IMR-90 (cell line): ENCODE data around the gene MT1A. TPM values are rescaled to one million over a fixed set of nuclear protein-coding genes. Genes with fewer than 3 reads are reported as not detected.

Experiments used
- ATAC-seq: fragments of 200-7000 bp; cut with Tn5 transposase; 2 replicates; pipeline ENCODE4 v1.9.1; 2020; ENCODE audit warnings: low read depth, mild to moderate bottlenecking, moderate library complexity
- BruUV-seq: library from RNA; stranded (reverse); fragments of 400-500 nt; replicated peaks from 2 replicates; lab custom pipeline; 2021; lab: Mats Ljungman, UMichigan
- CTCF ChIA-PET: fragments of 300-600 bp; formaldehyde crosslinking; extraction: SDS; loops from one replicate; lab custom pipeline; 2021; ENCODE audit warnings: antibody characterized with exemption; lab: Yijun Ruan, JAX
- POLR2A ChIA-PET: fragments of 300-600 bp; sonication (Branson Sonifier 250); formaldehyde crosslinking; loops from one replicate; lab custom pipeline; 2022; ENCODE audit warnings: antibody characterized with exemption; ENCODE audit not compliant: unreplicated experiment; lab: Charles Lee
- DNase-seq: peaks from one replicate; pipeline ENCODE4 v3.0.0; 2013
- H2AFZ ChIP-seq: replicated peaks from 2 replicates; pipeline ENCODE3; 2013; ENCODE audit warnings: low read length, mild to moderate bottlenecking; ENCODE audit not compliant: poor library complexity
- H2AK5ac ChIP-seq: 2 replicates; pipeline ENCODE4 v1.6.1; 2013; ENCODE audit warnings: low read depth, low read length, inconsistent platforms
- H2AK9ac ChIP-seq: replicated peaks from 2 replicates; pipeline ENCODE3; 2013; ENCODE audit warnings: mild to moderate bottlenecking, low read depth, low read length, moderate library complexity; ENCODE audit not compliant: poor library complexity
- H2BK120ac ChIP-seq: 2 replicates; pipeline ENCODE4 v1.6.1; 2013; ENCODE audit warnings: low read depth, low read length, inconsistent platforms
- H2BK15ac ChIP-seq: 3 replicates; pipeline ENCODE4 v1.6.1; 2013; ENCODE audit warnings: low read depth, low read length, inconsistent platforms
- H2BK20ac ChIP-seq: 2 replicates; pipeline ENCODE4 v1.6.1; 2013; ENCODE audit warnings: low read depth, mild to moderate bottlenecking, inconsistent platforms, low read length, moderate library complexity
- H2BK5ac ChIP-seq: 2 replicates; pipeline ENCODE4 v1.6.1; 2013; ENCODE audit warnings: mild to moderate bottlenecking, low read depth, low read length, inconsistent platforms; ENCODE audit not compliant: poor library complexity, severe bottlenecking
- H3K14ac ChIP-seq: replicated peaks from 2 replicates; pipeline ENCODE4 v1.6.1; 2013; ENCODE audit warnings: low read depth, low read length, inconsistent platforms
- H3K18ac ChIP-seq: 2 replicates; pipeline ENCODE4 v1.6.1; 2013; ENCODE audit warnings: low read depth, low read length, control low read depth
- H3K23ac ChIP-seq: 2 replicates; pipeline ENCODE4 v1.6.1; 2013; ENCODE audit warnings: low read depth, low read length, inconsistent platforms
- H3K27ac ChIP-seq: 2 replicates; pipeline ENCODE4 v1.5.1; 2013; ENCODE audit warnings: mild to moderate bottlenecking, control low read depth, low read length; ENCODE audit not compliant: insufficient read depth
- H3K27me3 ChIP-seq: 2 replicates; pipeline ENCODE4 v1.6.1; 2013; ENCODE audit warnings: low read length; ENCODE audit not compliant: control insufficient read depth, insufficient read depth
- H3K36me3 ChIP-seq: 2 replicates; pipeline ENCODE4 v1.6.1; 2013; ENCODE audit warnings: low read length, mixed read lengths; ENCODE audit not compliant: control insufficient read depth, insufficient read depth
- H3K4ac ChIP-seq: 2 replicates; pipeline ENCODE4 v1.6.1; 2013; ENCODE audit warnings: low read depth, low read length, inconsistent platforms
- H3K4me1 ChIP-seq: 2 replicates; pipeline ENCODE4 v1.6.1; 2013; ENCODE audit warnings: low read length, mixed read lengths; ENCODE audit not compliant: control insufficient read depth, insufficient read depth
- H3K4me2 ChIP-seq: 2 replicates; pipeline ENCODE4 v1.6.1; 2013; ENCODE audit warnings: low read depth, mild to moderate bottlenecking, control low read depth, low read length, moderate library complexity
- H3K4me3 ChIP-seq: 2 replicates; pipeline ENCODE4 v1.5.1; 2013; ENCODE audit warnings: low read depth, mild to moderate bottlenecking, control low read depth, low read length, moderate library complexity; ENCODE audit not compliant: insufficient read depth
- H3K56ac ChIP-seq: 2 replicates; pipeline ENCODE4 v1.6.1; 2013; ENCODE audit warnings: low read length, inconsistent platforms; ENCODE audit not compliant: insufficient read depth; ENCODE audit errors: extremely low read depth
- H3K79me1 ChIP-seq, 2 experiments: 2 replicates each; pipeline ENCODE4 v1.6.1; 2013; ENCODE audit warnings: low read length in 2 of 2, inconsistent platforms in 1 of 2, low read depth in 1 of 2
- H3K9ac ChIP-seq: 2 replicates; pipeline ENCODE4 v1.6.1; 2013; ENCODE audit warnings: low read depth, low read length, control low read depth
- H3K9me1 ChIP-seq: 2 replicates; pipeline ENCODE4 v1.6.1; 2013; ENCODE audit warnings: low read length, inconsistent platforms; ENCODE audit not compliant: insufficient read depth
- H3K9me3 ChIP-seq: 2 replicates; pipeline ENCODE4 v1.6.1; 2013; ENCODE audit warnings: low read length; ENCODE audit not compliant: control insufficient read depth, insufficient read depth
- H4K20me1 ChIP-seq: 2 replicates; pipeline ENCODE4 v1.6.1; 2013; ENCODE audit warnings: low read length, inconsistent platforms; ENCODE audit not compliant: insufficient read depth
- H4K5ac ChIP-seq: 2 replicates; pipeline ENCODE4 v1.6.1; 2013; ENCODE audit warnings: mild to moderate bottlenecking, low read depth, low read length, control low read depth
- H4K8ac ChIP-seq, 2 experiments: 2 replicates each; pipeline ENCODE4 v1.6.1; 2013; ENCODE audit warnings: low read depth in 2 of 2, low read length in 2 of 2, control low read depth in 1 of 2, inconsistent platforms in 1 of 2
- H4K91ac ChIP-seq: 2 replicates; pipeline ENCODE4 v1.6.1; 2013; ENCODE audit warnings: low read depth, low read length, inconsistent platforms; ENCODE audit not compliant: insufficient read depth
- MXI1 ChIP-seq: IDR thresholded peaks from 2 replicates; pipeline ENCODE4 v1.6.1; 2012; ENCODE audit warnings: low read depth, mild to moderate bottlenecking, low read length, moderate library complexity, borderline replicate concordance
- POLR2A ChIP-seq: IDR thresholded peaks from 2 replicates; pipeline ENCODE4 v1.6.1; 2012; ENCODE audit warnings: mild to moderate bottlenecking, low read depth, low read length
- WGBS, 2 experiments: methylation state at CpG; one replicate each; pipeline versions ENCODE4 v1.1.5 to v1.1.7; 2013; ENCODE audit warnings: missing lambda C conversion rate in 2 of 2; ENCODE audit not compliant: insufficient read length in 1 of 2; ENCODE audit errors: extremely low coverage in 2 of 2; 5-methylcytosine and 5-hydroxymethylcytosine counted together
- dilution Hi-C: fragments of 300-500 bp; cut with HindIII; formaldehyde crosslinking; loops from one replicate; pipeline ENCODE4 v1.14.3; 2018; ENCODE audit warnings: low sequenced_read_pairs; ENCODE audit not compliant: unreplicated experiment
- in situ Hi-C: fragments of 300-500 bp; cut with MboI; formaldehyde crosslinking; loops from 3 replicates; pipeline ENCODE4 v1.14.3; 2019; ENCODE audit warnings: low sequenced_read_pairs, inconsistent platforms, mixed read lengths
- intact Hi-C: fragments of 100-400 bp; cut with micrococcal nuclease; formaldehyde crosslinking; loops from 2 replicates; pipeline ENCODE4 v1.10.0; 2022
- polyA plus RNA-seq, 3 experiments: library from polyadenylated mRNA; depleted of rRNA; stranded (reverse); fragments of >200 nt; gene quantifications; 2 replicates each; pipeline ENCODE4 v1.2.3, GENCODE V29; 2012; ENCODE audit warnings: low replicate concordance in 1 of 3
- total RNA-seq: library from RNA; depleted of rRNA; stranded (reverse); fragments of >200 nt; gene quantifications from 2 replicates; pipeline ENCODE4 v1.2.3, GENCODE V29; 2012

MT1A gene
- total and polyA plus RNA-seq, 2 of the 4 experiments (the other 2 are of a cell fraction), result 1.6 TPM; not detected in 1

DNA sequence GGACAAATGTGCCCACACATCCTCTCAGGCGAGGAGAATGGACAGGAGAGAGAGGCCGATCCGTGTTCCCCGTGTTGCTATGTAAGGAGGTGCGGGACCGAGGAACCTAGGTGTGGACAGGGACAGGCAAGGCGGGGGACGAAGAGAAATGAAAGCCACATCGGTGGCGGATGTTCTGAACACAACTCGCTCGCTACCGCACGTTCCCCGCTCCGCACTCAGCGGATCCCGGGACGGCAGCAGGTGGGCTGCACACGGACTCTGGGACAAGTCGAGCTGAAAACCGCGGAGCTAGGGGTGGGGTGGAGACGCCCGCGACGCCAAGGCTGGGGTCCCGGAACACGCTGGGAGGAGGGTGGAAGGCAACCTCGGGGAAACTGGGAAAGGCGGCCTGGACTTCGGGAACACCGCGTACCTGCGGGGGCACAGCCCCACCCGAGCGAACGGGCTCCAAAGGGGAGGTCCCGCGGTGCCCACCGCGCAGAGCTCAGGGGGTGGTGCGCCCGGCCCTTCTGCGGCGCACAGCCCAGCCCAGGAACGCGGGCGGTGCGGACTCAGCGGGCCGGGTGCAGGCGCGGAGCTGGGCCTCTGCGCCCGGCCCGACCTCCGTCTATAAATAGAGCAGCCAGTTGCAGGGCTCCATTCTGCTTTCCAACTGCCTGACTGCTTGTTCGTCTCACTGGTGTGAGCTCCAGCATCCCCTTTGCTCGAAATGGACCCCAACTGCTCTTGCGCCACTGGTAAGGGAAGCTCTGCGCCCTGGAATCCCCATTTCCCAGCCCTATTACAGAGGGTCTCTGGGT, 13.1 kb upstream of the MT1A start, which contains the start of gene MT1E:
MT1E (plus strand) TSS at position 642 of the 803 bp plus-strand sequence; CDS start at position 713, 71 bp downstream.
- Histone ChIP-seq H3K27me3 (no peaks in the 10 kb centered on the region), H3K4me1 (peaks cover 17% of the 10 kb centered on the region), H3K4me3 (peak within 1 kb of the TSS; percentile 51), H2AFZ (peak within 1 kb of the TSS; percentile 98), H2BK120ac (peak within 1 kb of the TSS; percentile 92), H3K4me2 (peak within 1 kb of the TSS; percentile 96), H4K91ac (peak within 1 kb of the TSS; percentile 96), H2BK15ac (peak within 1 kb of the TSS; percentile 95), H3K9me1 (peaks cover 4% of the 10 kb centered on the region; the same call in 1 of the 2 replicates), H3K27ac (peak within 1 kb of the TSS; percentile 85), H4K8ac (peak within 1 kb of the TSS; percentile 97 to 98), H2BK5ac (peak within 1 kb of the TSS; percentile 92), H3K23ac (peak within 1 kb of the TSS; percentile 96), H3K18ac (peak within 1 kb of the TSS; percentile 91), H4K5ac (peak within 1 kb of the TSS; percentile 98), H2AK5ac (peak within 1 kb of the TSS; percentile 100), H3K9ac (peak within 1 kb of the TSS; percentile 84), H3K9me3 (no peaks in the 10 kb centered on the region), H3K36me3 (no peaks in the 10 kb centered on the region), H4K20me1 (no peaks in the 10 kb centered on the region), H3K56ac (peak within 1 kb of the TSS; percentile 88), H2BK20ac (peak within 1 kb of the TSS; percentile 79), H3K4ac (peak within 1 kb of the TSS; percentile 97), H3K14ac (peak within 1 kb of the TSS; percentile 96), H2AK9ac (peak within 1 kb of the TSS; percentile 97), H3K79me1 (peaks cover 3 to 13% of the 10 kb centered on the region in 2 experiments; a peak in 3 of 4 replicates)
- no TSS peak for BruUV-seq
- CTCF ChIA-PET, result interaction anchor here (1.5 kb wide), 1 partner anchor 14 kb away, joined by 3 read pairs; no protein-coding TSS in a partner anchor
- dilution Hi-C loops (no loop called here), in situ Hi-C loops (no loop called here), intact Hi-C loops (loop anchor here (5.0 kb wide), 1 partner anchor 57 kb away; the partner anchor contains the start of gene MT1X)
- 13% methylated on average over 30 of the region's 62 CpGs; no CpG with 5 or more reads in 1 of the 2 experiments for WGBS, 2 experiments
- ATAC-seq, result peak; percentile 91
- POLR2A ChIA-PET, result interaction anchor here (0.6 to 3.8 kb wide), 3 partner anchors 8 to 408 kb away, joined by 3 to 37 read pairs (median 12); partner anchors contain the start of gene MT2A
- peak; percentile 76 for DNase-seq
- TF ChIP-seq MXI1 (no peak), POLR2A (peak; percentile 95)
